DMS53 (cell line): ENCODE measurements around the gene NPAS2.

ENCODE experiments used
- DNase-seq: peaks from one replicate; lab custom pipeline; 2025; lab: John Stamatoyannopoulos, UW

Gene NPAS2

GRCh38 chr2:100853909-100854810, 34.2 kb downstream of the NPAS2 start:
- no peak for DNase-seq

DNA sequence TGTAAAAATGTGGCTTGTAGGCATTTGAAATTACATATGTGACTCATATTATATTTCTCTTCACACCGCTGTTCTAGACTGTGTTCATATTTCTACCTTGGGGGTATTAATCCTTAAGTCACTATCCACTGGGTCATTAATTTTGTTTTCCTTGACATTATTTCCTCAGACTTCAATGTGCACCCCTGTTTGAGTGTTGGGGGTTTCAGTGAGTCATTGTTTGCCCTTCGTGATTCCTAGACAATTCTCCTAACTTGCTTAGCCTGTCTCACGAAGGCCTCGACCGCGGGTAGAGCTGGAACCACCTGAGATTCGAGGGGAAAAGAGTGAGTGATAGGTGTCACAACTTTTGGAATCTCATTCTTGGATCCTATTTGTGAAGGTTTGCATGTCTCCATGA, 35.1 kb downstream of the NPAS2 start:
- no peak for DNase-seq

DNA sequence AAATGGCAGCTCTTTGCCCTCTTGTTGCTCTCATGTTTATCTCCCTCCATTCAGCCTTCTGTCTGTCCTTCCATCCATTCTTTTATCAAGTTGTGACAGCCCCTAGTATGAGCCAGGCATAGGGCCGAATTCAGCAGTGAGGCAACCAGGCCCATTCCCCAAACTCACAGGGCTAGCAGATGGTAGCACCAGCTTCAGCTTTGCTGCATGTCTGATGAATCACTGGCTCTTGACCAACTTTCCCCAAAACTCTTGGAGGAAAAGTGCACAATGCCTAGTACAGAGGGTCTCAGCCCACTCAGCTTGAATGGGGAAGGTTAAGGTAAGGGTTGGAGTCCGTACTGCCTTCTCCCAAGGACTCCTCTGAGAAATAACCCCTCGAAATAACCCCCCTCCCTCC, 35.7 kb downstream of the NPAS2 start:
- DNase-seq, result no peak

GRCh38 chr2:100856732-100857131, 36.8 kb downstream of the NPAS2 start:
- DNase-seq, result peak; percentile 19

DNA sequence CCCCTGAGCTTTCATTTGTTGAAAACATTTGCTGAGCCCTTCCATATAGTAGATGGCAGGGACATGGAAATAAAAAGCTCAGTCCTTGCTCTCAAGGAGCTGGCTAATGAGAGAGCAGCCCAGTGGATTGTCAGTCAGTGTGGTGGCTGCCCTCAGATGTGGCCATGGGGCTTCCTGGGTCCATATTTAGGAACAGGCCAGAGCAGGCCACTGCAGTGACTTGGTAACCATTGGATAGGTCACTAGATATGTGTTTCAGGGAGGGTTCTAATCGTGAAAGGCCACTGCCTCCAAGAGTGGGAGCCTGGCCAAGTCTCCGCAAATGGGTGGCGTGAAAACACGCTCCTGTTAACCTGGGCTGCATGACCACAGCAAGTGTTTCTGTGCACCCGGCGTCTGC, 37.4 kb downstream of the NPAS2 start:
- DNase-seq, result no peak

- DNase-seq, result no peak
Measured at GRCh38 chr2:100857915-100858314, 38.0 kb downstream of the NPAS2 start.

- no peak for DNase-seq
Measured at GRCh38 chr2:100859902-100860301, 40.0 kb downstream of the NPAS2 start.

DNA sequence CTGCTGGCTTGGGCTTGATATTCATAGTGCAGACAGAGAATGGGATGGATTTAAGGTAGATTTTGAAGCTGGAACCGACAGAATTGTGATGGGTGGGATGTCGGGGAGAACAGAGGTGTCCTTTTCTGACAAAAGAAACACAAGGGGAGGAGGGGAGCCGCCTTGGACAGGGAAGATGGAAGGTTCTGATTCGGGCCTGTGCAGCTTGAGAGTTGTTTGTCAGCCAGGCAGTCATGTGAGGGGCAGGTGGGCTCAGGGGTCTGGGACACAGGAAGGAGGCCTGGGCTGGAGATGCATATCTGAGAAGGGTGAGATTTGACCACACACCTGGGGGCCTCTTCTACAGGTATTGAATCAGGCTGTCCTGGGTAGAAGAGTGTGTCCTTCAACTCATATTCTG, 41.4 kb downstream of the NPAS2 start:
- DNase-seq, result no peak

- DNase-seq, result no peak
Measured at GRCh38 chr2:100862081-100862480, 42.1 kb downstream of the NPAS2 start.

GRCh38 chr2:100865816-100866460, 46.0 kb downstream of the NPAS2 start:
- DNase-seq, result peak; percentile 60

GRCh38 chr2:100868083-100868482, 48.1 kb downstream of the NPAS2 start:
- no peak for DNase-seq

DNA sequence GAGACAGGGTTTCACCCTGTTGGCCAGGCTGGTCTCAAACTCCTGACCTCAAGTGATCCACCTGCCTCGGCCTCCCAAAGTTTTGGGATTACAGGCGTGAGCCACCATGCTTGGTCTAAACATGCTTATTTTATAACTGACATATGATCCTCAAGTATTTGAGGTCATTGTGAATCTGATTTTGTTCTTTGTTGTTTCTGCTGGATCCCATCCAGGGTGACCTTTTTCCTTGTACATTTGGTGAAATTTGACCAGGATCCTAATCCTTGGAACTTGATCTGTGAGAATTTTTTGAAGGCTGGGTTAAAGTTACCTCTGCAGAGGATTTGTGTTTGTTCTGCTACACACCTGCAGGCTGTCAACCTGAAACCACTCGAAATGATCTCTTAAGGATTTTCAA, 49.2 kb downstream of the NPAS2 start:
- DNase-seq, result peak; percentile 36

DNA sequence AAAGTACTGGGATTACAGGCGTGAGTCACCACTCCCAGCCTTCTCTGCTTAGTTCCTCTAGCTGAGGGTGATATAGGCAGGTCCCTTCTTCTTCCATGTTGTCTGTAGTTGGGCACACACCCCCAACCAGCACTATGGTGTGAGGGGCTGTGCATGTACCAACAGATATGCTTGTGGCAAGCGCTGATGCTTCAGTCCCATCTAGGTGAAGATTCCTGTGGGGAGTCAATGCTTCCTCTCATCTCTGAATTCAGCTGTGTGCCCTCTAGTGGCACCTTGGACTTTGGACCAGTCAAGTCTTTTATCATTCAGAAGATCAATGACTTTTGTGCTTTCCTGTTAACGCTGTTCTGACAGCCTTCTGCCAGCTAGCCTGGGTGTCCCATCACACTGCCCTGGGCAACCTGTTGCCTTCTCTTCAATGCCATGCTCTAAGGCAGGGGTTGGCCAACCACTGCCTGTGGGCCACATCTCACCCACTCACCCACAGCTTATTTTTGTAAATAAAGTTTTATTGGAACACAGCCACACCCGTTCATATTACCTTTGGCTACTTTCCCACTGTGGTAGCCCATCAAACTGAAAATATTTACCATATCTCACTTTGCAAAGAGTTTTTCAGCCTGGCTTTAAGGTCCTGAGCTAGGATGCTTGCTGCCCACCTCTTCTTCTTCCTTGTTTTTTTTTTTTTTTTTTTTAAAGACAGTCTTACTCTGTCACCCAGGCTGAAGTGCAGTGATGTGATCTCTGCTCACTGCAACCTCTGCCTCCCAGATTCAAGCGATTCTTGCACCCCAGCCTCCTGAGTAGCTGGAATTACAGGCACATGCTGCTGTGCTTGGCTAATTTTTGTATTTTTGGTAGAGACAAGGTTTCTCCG, 51.0 kb downstream of the NPAS2 start:
- DNase-seq, result peak; percentile 52

GRCh38 chr2:100875516-100876230, 55.7 kb downstream of the NPAS2 start:
- DNase-seq, result peak; percentile 97

GRCh38 chr2:100876231-100876860, 56.4 kb downstream of the NPAS2 start:
- peak; percentile 72 for DNase-seq

DNA sequence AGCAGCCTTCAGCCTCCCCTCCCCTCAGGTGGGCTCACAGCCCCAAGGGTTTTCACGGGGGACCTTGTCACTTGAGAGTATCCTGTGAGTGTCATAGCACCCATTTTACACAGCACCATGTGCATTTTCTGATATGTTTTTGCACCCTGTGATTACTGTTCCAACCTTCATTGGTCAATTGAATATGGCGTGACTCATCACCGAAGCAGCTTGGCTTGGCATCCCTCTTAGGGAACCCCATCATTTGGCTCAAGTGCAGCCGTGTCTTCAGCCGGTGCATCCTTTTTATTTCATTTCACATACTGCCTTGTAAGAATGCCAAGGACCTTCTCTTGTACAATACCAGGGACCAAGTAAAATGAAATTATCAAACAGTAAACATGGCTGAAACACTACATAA, 57.6 kb downstream of the NPAS2 start:
- DNase-seq, result no peak

GRCh38 chr2:100878000-100878791, 58.3 kb downstream of the NPAS2 start:
- no peak for DNase-seq

GRCh38 chr2:100879296-100879695, 59.4 kb downstream of the NPAS2 start:
- DNase-seq, result no peak

DNA sequence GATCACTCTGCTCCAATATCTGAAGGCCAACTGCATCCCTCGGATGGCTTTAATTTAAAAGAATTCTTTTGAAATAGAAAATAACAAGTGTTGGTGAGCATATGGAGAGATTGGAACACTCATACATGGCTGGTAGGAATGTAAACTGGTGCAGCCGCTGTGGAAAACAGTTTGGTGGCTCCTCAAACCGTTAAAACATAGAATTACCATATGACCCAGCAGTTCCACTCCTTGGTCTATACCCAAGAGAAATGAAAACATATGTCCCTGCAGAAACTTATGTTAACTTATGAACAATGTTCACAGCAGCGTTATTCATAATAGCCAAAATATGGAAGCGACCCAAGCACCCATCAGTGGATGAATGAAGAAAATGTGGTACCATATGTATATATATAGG, 60.1 kb downstream of the NPAS2 start:
- no peak for DNase-seq

DNA sequence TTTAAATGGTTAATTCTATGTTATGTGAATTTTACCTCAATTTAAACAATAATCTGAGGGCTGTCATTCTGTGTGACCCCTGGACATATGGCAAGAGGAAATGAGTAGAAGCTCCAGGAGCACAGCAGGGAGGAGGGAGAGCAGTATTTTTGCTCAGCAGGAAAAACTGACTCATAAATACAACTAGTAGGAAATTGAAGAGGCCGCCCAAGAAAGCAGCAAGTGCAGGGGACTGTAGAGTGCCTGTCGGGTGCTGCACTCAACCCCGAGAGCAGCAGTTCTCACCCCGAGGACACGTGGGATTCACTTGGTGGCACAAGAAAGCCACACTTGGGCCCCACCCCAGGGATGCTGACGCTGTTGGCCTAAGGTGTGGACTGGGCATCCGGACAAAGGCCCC, 60.8 kb downstream of the NPAS2 start:
- DNase-seq, result no peak
